ENCODE measurements around the gene OCIAD1.
"Not testable (repeated sequence)": the region's sequence is repeated elsewhere in the genome, so short reads cannot be mapped to it uniquely, and the experiment has no call there.

Gene OCIAD1

GRCh38 chr4:48821431-48821830, 9.5 kb upstream of the OCIAD1 start:
- DNase-seq, result not testable (repeated sequence)

- no peak for DNase-seq
These were observed 3.3 kb upstream of the OCIAD1 start for GRCh38 chr4:48827622-48828021.

GRCh38 chr4:48831532-48832030, 693 bp downstream of the OCIAD1 start:
- DNase-seq, result no peak

- no peak for DNase-seq
These were observed 1.7 kb downstream of the OCIAD1 start for GRCh38 chr4:48832571-48832970.

- DNase-seq, result no peak
These were observed 5.8 kb downstream of the OCIAD1 start for GRCh38 chr4:48836658-48837057.

- no peak for DNase-seq
These were observed 10.3 kb downstream of the OCIAD1 start for GRCh38 chr4:48841045-48841827.

GRCh38 chr4:48844843-48845242, 14.0 kb downstream of the OCIAD1 start:
- no peak for DNase-seq

GRCh38 chr4:48848799-48849198, 17.9 kb downstream of the OCIAD1 start:
- DNase-seq, result not testable (repeated sequence)

GRCh38 chr4:48851651-48852050, 20.8 kb downstream of the OCIAD1 start:
- DNase-seq, result no peak

- DNase-seq, result no peak
These were observed 22.9 kb downstream of the OCIAD1 start for GRCh38 chr4:48853604-48854394.

- DNase-seq, result no peak
These were observed 23.5 kb downstream of the OCIAD1 start for GRCh38 chr4:48854395-48854683.

- DNase-seq, result no peak
These were observed 24.1 kb downstream of the OCIAD1 start for GRCh38 chr4:48854982-48855381.

GRCh38 chr4:48858130-48858529, 27.2 kb downstream of the OCIAD1 start:
- DNase-seq, result no peak

GRCh38 chr4:48862038-48862437, 31.1 kb downstream of the OCIAD1 start:
- DNase-seq, result no peak

GRCh38 chr4:48862661-48863060, 31.8 kb downstream of the OCIAD1 start:
- DNase-seq, result no peak

- DNase-seq, result no peak
These were observed 32.8 kb downstream of the OCIAD1 start for GRCh38 chr4:48863728-48864127.

- not testable (repeated sequence) for DNase-seq
These were observed 33.8 kb downstream of the OCIAD1 start for GRCh38 chr4:48864696-48865095.

- DNase-seq, result no peak
These were observed 47.1 kb downstream of the OCIAD1 start for GRCh38 chr4:48877827-48878535.

GRCh38 chr4:48879561-48880442, 48.9 kb downstream of the OCIAD1 start:
- no peak for DNase-seq

GRCh38 chr4:48881646-48882045, 50.8 kb downstream of the OCIAD1 start:
- DNase-seq, result not testable (repeated sequence)

- DNase-seq, result not testable (repeated sequence)
These were observed 58.9 kb downstream of the OCIAD1 start for GRCh38 chr4:48889750-48890149.

GRCh38 chr4:48891028-48891619, 60.2 kb downstream of the OCIAD1 start:
- no peak for DNase-seq
